ENCODE data around the gene GAN.
"Not testable (repeated sequence)": the region's sequence is repeated elsewhere in the genome, so short reads cannot be mapped to it uniquely, and the experiment has no call there.

The GAN gene

DNA sequence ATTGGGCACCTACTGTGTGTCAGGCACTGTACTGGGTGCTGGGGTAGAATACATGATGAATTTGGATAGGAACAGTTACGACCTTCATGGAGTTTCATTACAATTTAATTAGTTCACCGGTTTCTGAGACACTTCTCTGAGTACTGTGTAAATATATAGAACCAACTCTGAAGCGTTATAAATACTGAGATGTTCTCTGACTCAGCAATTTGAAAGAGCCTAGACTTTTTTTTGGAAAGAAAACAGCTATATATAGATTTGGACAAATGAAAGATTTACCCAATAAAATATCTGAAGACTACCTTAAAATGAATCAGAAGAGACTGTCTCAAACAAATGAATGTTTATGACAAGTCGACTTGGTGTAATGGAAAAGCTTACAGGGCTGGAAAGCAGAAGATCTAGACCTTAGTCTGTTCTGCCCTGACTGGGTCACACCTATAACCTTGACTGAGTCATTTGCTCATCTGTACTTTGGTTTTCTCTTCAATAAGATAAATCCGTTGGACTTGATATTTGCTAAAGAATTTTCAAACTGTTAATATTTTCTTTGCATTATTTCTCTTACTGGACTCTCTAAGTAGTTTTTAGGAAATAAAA lies 4.6 kb upstream of the GAN start:
- no peak for DNase-seq (ENCODE audit: low read depth)

DNA sequence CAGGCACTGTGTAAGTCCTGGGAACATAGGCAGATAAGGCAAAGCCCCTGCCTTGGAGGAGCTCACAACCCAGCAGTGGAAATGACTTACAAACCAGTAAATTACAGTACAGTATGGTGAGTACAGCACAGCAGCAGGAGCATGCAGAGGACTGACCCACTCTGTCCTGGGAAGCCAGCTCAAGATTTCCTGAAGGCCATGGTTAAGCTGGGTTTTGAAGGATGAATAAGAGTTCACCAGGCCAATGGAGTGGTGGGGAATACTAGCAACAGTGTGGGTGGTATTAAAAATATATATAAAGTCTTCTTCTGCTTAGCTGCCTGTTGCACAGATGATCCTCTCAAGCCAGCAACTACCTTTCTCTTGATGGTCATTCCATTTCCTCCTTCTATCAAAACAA lies 3.0 kb upstream of the GAN start:
- no peak for DNase-seq (ENCODE audit: low read depth)

DNA sequence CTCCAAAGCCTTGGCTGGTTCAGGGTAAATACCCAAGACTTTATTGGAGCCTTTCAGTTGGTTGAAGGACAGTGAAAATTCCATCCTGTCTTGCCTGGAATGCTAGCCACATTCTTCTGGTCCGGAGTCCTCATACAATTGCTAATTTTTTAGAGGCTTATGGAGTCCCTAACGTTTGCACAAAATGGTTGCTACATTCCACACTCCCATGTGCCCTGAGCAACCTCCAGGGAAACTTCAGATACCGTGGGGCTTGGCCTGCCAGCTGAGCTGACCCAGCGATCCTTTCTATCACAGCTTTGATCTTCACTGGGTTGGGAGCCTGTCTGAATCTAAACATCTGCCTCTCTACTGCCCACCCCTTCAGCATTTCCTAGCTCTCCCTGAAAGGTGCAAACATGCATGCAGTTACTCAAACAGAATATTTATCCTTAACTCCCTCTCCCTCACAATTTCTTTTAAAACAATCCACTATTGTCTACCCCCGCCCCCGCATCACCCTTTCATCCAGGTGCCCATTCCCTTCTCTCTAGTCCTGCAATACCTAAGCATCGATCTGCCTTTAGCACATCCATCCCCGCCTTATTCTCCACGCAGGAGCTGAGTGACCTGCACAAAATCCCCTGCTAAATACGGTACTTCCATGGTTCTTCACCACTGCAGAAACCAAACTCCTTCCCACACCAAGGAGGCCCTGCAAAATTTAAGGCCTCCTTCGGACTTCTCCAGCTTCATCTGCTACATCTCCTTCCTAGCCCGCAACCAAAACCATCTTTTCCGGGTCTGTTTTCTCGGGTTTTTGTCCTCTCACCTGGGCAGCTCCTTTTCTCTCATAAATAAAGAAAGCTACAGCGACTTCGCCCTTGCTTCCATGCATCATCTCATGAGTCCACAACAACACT lies 810 bp upstream of the GAN start:
- peak; percentile 22 for DNase-seq (ENCODE audit: low read depth)

DNA sequence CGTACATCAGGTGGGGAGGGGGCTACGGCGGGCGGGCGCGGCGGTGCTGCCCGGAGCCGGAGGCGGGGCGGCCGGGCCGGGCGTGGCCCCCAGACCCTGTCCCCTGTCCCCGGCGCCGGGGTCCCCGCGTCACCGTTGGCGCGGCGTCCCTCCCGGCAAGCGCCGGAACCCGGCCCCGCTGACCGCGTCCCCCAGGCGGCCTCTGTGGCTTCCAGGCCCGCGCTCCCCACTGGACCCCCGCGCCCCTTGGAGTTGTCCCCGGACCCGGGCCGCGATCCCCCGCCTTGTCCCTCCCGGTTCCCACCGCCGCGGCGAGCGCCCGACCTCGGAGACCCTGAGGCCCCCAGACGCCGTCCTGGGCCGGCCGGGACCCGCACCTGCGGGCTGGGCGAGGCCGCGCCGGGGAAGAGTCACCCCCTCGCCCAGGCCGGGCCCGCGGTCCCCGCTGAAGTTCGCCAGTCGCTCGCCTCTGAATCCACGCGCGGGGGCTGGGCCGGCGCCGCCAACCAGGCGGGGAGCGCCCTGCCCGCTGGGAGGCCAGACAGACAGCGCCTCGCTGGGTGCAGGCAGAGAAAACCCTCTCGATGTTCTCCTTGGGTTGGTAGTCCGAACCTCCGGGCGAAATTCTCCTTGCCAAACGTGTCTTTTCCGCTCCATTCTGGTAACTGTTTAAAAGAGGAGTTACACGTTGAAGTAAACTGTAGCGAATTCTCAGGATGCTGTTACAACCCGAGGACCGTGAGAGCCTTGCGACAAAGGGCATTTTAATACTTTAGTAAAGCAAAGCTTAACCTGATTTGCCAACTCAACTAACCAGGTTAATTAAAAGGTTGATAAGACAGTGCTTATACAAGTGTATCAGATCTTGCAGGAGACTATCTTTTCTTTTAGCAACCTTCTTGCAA lies 761 bp downstream of the GAN start:
- peak; percentile 65 for DNase-seq (ENCODE audit: low read depth)

DNA sequence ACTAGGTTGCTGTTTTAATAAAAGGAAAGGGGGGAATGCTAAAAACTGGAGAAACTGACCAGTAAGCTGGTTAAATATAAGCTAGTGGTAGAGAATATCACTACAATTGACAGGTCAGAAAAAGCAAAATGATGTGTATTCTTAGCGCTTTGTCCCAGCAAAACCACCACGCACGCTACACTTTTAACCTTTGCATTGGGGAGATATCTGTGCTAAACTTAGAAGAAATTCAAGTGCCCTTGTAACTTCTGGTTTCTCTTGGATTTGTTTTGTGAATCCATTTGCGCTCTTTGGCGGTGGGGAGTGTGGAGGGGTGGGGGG lies 1.4 kb downstream of the GAN start:
- no peak for DNase-seq (ENCODE audit: low read depth)

DNA sequence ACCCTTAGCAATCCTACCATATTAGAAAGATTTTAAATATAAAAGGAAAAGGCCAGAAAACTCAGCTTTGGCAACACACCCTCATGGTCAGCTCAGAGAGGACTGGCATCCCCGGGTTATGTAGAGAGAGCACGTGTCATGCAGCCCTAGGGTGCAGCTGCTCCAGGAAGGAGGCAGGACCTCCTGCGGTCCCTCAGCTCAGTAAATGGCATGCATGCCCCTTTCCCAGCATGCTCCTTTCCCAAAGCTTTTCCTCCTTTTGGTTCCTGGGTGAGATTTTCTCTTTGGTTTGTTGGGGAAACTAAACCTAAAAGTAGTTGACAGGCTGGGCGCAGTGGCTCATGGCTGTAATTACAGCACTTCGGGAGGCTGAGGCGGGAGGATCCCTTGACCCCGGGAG lies 3.9 kb downstream of the GAN start:
- DNase-seq (ENCODE audit: low read depth) = no peak

DNA sequence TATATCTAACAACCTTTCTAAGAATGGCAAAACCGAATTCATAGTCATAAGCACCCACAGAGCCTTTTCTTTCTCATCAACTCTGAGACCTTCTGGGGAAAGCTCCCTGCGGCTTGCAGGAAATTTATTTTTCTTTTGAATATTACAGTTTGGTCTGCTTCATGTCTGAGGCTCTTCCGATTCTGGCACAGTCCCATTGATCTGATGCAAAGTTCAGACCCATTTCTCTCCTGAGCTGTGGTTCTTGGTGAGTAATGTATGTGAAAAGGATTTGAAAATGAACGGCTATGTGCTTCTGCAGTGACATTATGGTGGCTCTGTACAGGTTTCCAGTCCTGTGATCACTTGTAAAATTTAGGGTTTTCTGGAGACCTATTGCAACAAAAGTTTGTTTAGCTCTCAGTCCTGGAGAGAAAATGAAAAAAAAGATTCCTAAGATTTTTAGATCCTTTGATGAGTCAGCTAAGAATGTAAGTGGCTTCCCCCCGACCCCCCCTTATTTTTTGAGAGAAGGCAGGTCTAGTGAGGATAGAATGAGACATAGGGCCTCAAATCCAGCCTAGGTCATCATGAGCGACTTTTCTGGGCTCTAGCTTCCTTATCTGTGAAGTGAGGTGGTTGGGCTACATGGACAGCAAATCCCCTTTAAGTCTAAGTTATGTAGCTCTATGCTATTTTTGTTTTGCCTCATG lies 4.6 kb downstream of the GAN start:
- peak; percentile 89 for DNase-seq (ENCODE audit: low read depth)

DNA sequence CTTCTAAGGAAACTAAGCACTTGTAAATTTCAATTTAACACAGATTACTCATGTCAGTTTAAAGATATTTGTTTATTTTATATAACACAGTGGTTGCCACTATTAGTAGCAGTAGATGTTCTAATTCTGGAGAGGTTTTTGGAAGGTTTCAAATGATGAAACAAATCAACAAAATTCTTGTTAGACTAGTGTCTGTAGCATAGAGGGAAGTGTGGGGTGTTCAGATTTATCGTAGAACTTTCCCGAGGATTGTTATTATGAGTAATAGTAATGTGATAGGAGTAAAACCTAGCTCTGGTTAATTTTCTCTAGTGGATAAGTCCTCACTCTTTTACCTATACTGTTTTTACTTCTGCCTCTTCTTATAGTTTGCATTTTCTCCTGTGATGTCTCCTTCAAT lies 6.3 kb downstream of the GAN start:
- peak; percentile 69 for DNase-seq (ENCODE audit: low read depth)

DNA sequence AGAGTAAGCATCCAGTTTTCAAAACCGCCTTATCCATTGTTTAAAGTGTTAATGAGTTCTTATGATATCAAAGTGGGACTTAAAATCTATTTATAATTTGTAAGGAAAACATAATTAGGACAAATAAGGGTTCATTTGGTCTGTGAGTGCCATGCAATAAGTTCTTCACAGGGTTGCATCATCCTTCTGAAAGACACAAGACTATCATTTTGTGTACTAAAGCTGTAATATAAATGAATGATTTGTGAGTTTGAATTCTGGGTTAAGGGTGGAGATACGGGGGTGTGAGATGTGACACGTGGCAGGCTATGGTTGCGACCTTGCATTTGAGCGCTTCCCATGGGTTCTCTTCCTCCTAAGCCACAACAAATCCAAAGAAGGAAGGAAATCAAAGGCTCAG lies 6.8 kb downstream of the GAN start:
- DNase-seq (ENCODE audit: low read depth) = peak; percentile 28

DNA sequence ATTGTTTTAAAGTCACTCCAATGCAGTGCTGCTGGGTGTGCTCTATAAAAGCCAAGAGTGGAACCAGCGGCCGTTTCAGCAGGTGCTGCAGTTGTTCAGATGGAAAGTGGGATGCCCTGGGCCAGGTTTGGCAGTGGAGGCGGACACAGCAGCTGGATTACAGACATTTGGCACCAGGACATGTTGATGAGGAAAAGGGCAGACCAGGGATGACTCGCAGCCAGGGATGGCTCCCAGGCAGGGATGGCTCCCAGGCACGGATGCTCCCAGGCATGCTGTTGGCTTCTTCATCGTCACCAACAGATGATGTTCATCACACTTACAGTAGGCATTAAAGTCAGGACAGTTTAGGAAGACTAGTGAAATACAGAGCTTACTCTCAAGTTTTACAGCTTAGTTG lies 10.0 kb downstream of the GAN start:
- DNase-seq (ENCODE audit: low read depth) = no peak

DNA sequence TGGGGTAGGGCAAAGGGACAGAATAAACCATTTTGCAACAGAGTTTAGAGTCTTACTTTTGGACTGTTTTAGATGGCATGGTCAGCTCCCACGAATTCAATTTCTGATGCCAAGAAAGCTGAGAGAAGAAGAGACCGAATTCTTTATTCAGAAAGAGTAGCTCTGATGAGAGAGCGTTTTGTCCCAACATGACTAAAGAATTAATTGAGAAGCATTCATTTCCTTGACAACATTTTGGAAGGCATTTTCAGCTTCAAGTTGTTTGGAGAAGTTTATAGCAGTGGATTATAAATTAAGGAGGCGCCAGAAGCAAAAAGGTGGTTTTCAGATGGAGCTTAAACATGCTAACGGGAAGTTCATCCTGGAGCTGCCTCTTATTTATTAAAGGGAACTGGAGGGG lies 12.2 kb downstream of the GAN start:
- DNase-seq (ENCODE audit: low read depth) = no peak

DNA sequence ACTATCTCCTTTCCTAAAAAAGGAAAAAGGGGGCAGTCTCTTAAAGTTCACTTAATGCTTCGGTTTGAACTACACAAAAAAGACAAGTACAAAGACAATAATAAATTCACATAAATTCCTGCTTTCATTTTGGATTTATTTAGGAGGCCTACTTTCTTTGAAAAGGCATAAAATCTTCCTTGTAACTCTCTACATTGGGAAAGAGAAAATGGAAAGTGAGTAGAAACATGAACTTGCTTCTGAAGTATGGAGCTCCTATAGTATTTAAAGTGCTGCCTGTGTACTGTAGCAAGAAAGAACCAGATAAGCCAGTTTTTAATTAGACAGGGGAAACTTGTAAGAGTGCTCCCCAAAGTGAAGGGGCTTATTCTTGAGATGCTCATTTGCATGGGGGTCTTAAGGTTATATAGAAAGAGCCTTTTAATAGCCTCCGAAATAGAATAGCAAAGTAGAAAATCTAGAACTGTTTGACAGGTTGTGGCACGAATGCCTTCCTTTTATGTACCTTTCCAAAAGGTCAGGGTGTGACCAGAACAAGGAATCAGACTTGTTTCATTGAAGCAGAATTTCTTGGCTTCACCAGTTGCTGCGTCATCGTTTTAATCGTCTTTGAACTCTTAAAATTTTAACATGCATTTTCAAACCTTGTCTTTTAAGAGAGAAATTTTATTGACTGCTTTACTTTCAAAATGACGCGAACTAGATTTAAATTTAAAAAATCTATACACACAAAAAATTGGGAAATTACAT lies 12.9 kb downstream of the GAN start:
- DNase-seq (ENCODE audit: low read depth) = no peak

DNA sequence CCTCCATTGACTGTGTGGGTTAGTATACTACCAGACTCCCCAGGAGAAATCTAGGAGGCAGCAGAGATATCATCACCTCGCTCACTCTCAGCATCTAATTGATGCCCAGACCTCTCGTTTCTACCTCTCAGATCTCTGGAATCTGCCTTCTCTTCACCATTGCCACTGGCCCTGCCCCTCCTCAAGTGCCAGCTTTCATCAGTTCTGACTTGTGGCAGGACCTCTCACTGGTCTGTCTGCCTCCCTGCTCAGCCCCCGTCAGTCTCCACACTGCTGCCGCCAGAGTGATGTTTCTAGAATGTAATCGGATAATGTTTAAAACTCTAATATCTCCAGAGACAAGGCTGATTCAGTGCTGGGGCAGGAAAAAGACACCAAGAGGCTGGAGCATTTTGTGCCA lies 15.2 kb downstream of the GAN start:
- DNase-seq (ENCODE audit: low read depth) = no peak

DNA sequence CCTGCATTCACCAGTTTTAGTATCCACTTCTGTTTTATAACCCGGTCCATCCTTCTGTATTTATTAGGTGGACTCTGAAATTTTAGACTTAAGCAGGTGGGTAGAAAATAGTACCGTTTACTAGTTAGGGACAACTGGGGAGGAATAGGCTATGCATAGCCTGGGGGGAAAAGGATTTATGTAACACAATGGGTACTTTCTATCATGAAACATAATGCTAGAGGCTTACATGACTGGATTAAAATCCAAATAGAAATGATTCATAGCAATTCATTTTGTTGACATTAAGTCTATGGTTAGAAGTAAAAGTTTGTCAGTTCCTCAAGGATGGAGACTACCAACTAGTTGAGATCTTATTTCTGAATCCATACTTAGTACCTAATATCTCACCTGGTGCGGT lies 18.6 kb downstream of the GAN start:
- DNase-seq (ENCODE audit: low read depth) = no peak

DNA sequence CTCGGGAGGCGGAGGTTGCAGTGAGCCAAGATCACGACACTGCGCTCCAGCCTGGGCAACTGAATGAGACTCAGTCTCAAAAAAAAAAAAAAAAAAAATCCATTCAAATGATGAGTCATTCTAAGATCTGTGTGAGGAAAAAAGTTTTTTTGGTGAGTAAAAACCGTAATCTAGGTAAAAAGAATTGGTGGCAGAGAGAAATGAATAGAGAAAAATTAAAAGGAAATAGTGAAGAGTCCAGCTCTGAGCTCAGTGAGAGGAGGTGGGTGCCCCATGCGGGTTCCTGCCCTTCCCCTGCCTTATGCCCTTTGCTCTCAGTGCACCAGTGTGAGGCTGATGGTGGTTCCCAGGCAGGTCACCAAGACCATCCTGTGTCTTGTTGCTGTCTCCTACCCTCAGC lies 20.9 kb downstream of the GAN start:
- no peak for DNase-seq (ENCODE audit: low read depth)

DNA sequence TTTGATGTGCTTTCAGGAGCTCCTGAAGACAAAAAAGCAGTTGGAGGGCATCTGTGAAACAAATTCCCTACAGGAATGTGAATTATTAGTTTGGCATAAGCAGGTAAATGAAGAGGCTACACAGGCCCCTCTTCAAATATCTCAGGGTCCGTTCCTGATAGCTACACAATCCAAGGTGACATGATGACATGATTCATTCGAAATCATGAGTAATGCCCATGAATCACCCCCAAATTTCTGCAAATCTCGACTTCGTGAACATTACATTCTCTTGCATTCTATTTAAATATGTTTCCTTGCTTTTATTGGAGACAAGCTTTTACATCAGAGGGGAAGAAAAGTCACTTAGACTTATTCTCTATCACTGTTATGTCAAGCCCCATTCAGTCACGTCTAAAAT lies 22.3 kb downstream of the GAN start:
- peak; percentile 36 for DNase-seq (ENCODE audit: low read depth)

DNA sequence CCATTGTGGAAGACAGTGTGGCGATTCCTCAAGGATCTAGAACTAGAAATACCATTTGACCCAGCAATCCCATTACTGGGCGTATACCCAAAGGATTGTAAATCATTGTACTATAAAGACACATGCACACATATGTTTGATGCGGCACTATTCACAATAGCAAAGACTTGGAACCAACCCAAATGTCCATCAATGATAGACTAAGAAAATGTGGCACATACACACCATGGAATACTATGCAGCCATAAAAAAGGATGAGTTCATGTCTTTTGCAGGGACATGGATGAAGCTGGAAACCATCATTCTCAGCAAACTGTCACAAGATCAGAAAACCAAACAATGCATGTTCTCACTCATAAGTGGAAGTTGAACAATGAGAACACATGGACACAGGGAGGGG lies 30.4 kb downstream of the GAN start:
- not testable (repeated sequence) for DNase-seq (ENCODE audit: low read depth)

DNA sequence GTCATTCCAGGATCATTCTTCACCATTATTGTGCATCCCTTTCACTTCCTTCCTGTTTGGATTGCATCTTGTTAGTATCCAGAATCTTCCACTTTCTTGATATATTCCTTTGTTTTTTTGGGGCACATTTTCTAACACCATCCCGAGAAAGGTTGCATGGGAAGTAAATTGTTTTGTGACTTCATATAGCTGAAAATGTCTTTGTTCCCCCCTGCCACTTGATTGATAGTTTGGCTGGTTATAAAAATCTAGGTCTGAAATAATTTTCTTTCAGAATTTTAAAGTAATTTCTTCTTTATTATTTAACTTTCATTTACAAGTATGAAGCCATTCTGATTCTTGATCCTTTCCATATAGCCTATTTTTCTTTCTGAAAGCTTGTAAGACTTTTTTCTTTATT lies 32.7 kb downstream of the GAN start:
- DNase-seq (ENCODE audit: low read depth) = no peak

DNA sequence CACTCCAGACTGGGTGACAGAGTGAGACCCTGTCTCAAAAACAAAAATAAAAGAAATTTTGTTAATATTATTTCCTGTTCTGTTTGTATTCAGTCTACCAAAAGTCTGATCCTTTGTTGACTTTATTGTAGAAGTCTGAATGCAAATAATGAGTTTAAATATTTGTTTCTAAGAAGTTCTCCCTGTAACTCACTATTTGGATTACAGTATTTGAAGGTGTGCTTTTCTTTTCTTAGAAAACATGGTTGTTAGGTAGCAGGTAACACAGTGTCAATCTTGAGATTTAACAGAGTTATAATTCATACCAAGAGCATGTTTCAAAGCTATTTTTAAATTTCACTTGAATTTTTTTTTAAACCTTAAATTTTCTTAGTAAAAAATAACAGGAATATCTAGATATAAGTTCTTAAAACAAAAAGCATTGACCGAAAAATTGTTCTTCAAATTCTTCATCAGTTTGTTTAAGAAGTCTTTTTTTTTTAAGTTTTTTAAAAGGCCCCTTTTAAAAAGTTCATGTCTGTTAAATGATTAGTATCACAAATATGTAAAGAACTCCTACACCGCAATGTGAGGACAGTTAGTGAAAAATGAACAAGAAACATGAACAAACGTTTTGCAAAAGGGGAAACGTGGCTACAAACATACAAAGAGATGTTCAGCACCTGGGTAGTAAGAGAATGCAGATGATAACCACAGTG lies 35.0 kb downstream of the GAN start:
- DNase-seq (ENCODE audit: low read depth) = peak; percentile 29

DNA sequence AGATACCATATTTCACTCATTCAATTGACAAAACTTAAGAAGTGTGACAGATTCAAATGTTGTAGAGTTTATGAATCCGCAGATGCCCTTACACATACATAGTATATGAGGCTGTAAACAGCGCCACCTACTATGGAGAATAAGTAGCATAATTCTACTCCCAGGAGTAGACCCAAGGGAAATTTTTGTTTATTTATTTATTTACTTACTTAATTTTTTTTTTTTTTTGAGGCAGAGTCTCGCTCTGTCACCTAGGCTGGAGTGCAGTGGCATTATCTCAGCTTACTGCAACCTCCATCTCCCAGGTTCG lies 35.5 kb downstream of the GAN start:
- DNase-seq (ENCODE audit: low read depth) = peak; percentile 26

DNA sequence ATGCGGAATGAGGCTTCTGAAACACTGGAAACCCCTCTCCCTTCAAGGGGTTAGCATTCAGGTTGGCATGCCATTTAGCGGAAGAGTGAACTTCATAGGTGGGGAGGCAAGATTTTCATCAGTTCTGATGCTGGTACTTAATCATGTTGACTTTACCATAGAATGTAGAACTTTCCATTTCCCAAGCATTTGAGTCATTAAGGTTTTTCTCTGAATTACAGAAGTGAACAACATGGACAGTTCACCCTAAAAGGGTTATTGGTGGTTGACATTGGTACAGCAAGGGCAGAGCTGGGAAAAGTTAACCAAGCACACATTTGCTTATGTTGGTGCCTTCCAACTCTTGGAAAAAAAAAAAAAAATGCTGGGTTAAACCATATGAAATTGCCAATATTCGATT lies 39.1 kb downstream of the GAN start:
- no peak for DNase-seq (ENCODE audit: low read depth)
